HL-60 (cell line): ENCODE results near the gene USP17L20.
"Not testable (repeated sequence)": the region's sequence is repeated elsewhere in the genome, so short reads cannot be mapped to it uniquely, and the experiment has no call there.

Source experiments
- DNase-seq, 2 experiments: peaks; one replicate each; pipeline ENCODE4 v3.0.0-alpha.2; 2010 to 2020; ENCODE audit warnings: low read depth in 1 of 2, low spot score in 1 of 2
- H3K27ac ChIP-seq: fragments of 250-450 bp; sonication (Bioruptor Pico); replicated peaks from 2 replicates; pipeline ENCODE4 v1.5.1; 2020; ENCODE audit warnings: mild to moderate bottlenecking, moderate library complexity
- H3K27me3 ChIP-seq: fragments of 250-450 bp; sonication (Bioruptor Pico); 2 replicates; pipeline ENCODE4 v1.5.1; 2021; ENCODE audit warnings: mild to moderate bottlenecking, moderate library complexity; ENCODE audit not compliant: insufficient read depth, poor library complexity, severe bottlenecking
- H3K4me3 ChIP-seq: replicated peaks from 2 replicates; pipeline ENCODE4 v1.5.1; 2011; ENCODE audit warnings: mild to moderate bottlenecking, control low read depth, low read length; ENCODE audit not compliant: insufficient read depth
- long read RNA-seq: library from polyadenylated mRNA; unstranded; transcript quantifications from one replicate; pipeline ENCODE4 v2.0.0, GENCODE V29; 2020

Gene USP17L20
- long read RNA-seq = 0 reads

DNA sequence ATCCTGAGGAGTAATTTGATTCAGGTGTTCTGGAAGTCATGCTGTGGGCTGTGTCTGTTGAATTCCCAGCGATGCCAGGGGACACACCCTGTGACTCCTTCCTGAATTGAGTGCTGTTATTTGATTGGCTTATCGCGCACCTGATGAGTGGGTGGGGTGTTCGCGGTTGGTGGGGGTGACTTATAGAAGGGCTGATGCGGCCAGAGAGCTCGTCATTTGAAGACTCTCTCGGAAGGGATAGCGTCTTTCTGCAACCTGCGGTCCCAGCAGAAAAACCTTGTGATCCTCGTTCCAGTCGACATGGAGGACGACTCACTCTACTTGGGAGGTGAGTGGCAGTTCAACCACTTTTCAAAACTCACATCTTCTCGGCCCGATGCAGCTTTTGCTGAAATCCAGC lies at the start of gene USP17L20:
USP17L20 (plus strand) TSS at position 301 of the 400 bp plus-strand sequence; CDS start at position 301, 0 bp downstream.
- not testable (repeated sequence) for H3K4me3 ChIP-seq, H3K27me3 ChIP-seq, DNase-seq, H3K27ac ChIP-seq

- H3K27me3 ChIP-seq, H3K27ac ChIP-seq, DNase-seq, H3K4me3 ChIP-seq: not testable (repeated sequence)
Measured at GRCh38 chr4:9210357-9210756, 47.6 kb upstream of the USP17L20 start, which contains the start of gene USP17L10. Gene USP17L10, plus strand, starts transcription at chr4:9210657. Its CDS starts 0 bp downstream, at chr4:9210657.

GRCh38 chr4:9214701-9215100 lies 43.2 kb upstream of the USP17L20 start:
- not testable (repeated sequence) for H3K27ac ChIP-seq, H3K27me3 ChIP-seq, H3K4me3 ChIP-seq
- peak in 1 of 2 experiments; percentile 0 for DNase-seq

DNA sequence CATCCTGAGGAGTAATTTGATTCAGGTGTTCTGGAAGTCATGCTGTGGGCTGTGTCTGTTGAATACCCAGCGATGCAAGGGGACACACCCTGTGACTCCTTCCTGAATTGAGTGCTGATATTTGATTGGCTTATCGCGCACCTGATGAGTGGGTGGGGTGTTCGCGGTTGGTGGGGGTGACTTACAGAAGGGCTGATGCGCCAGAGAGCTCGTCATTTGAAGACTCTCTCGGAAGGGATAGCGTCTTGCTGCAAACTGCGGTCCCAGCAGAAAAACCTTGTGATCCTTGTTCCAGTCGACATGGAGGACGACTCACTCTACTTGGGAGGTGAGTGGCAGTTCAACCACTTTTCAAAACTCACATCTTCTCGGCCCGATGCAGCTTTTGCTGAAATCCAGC lies 42.8 kb upstream of the USP17L20 start, which contains the start of gene USP17L11:
USP17L11 (plus strand) TSS at position 301 of the 400 bp plus-strand sequence; CDS start at position 301, 0 bp downstream.
- not testable (repeated sequence) for H3K27me3 ChIP-seq, H3K27ac ChIP-seq, DNase-seq, H3K4me3 ChIP-seq

GRCh38 chr4:9219852-9220251 lies 38.1 kb upstream of the USP17L20 start, which contains the start of gene USP17L12:
Gene USP17L12, plus strand, starts transcription at chr4:9220152. Its CDS starts 0 bp downstream, at chr4:9220152.
- DNase-seq, H3K4me3 ChIP-seq, H3K27ac ChIP-seq, H3K27me3 ChIP-seq: not testable (repeated sequence)

GRCh38 chr4:9224596-9224995 lies 33.3 kb upstream of the USP17L20 start, which contains the start of gene USP17L13:
Gene USP17L13, plus strand, starts transcription at chr4:9224896. Its CDS starts 0 bp downstream, at chr4:9224896.
- H3K27me3 ChIP-seq, H3K27ac ChIP-seq, DNase-seq, H3K4me3 ChIP-seq: not testable (repeated sequence)

- not testable (repeated sequence) for H3K27me3 ChIP-seq, H3K27ac ChIP-seq, H3K4me3 ChIP-seq
- DNase-seq = peak in 1 of 2 experiments; percentile 0
Measured at GRCh38 chr4:9230249-9230648, 27.7 kb upstream of the USP17L20 start.

GRCh38 chr4:9234085-9234484 lies 23.8 kb upstream of the USP17L20 start, which contains the start of gene USP17L15:
Gene USP17L15, plus strand, starts transcription at chr4:9234385. Its CDS starts 0 bp downstream, at chr4:9234385.
- not testable (repeated sequence) for DNase-seq, H3K27me3 ChIP-seq, H3K4me3 ChIP-seq, H3K27ac ChIP-seq

DNA sequence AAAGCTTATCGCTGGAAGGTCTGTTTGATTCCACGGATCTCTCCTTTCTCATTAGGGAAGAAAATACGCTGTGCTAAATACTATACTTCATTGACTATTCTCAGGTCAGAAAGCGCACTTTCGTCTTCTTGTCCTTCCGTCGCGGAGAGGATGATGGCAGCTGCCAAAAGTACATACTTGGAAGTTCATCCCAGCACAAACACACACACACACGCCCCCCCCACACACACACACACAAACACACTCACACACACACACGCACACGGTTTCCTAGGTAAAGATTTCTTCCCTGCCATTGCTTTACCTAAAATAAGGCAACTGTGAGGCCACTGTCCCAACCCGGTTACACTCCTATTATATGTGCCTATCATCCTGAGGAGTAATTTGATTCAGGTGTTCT lies 19.5 kb upstream of the USP17L20 start:
- not testable (repeated sequence) for H3K4me3 ChIP-seq, H3K27me3 ChIP-seq, H3K27ac ChIP-seq
- DNase-seq = peak in 1 of 2 experiments; percentile 0

- not testable (repeated sequence) for H3K27me3 ChIP-seq, H3K27ac ChIP-seq, DNase-seq, H3K4me3 ChIP-seq
Measured at GRCh38 chr4:9243579-9243978, 14.3 kb upstream of the USP17L20 start, which contains the start of gene USP17L17. Gene USP17L17, plus strand, starts transcription at chr4:9243879. Its CDS starts 0 bp downstream, at chr4:9243879.

- H3K27me3 ChIP-seq, H3K4me3 ChIP-seq, H3K27ac ChIP-seq: not testable (repeated sequence)
- peak in 1 of 2 experiments; percentile 0 for DNase-seq
Measured at GRCh38 chr4:9247953-9248680, 9.8 kb upstream of the USP17L20 start, which contains the start of gene USP17L18. Gene USP17L18, plus strand, starts transcription at chr4:9248630. Its CDS starts 0 bp downstream, at chr4:9248630.

DNA sequence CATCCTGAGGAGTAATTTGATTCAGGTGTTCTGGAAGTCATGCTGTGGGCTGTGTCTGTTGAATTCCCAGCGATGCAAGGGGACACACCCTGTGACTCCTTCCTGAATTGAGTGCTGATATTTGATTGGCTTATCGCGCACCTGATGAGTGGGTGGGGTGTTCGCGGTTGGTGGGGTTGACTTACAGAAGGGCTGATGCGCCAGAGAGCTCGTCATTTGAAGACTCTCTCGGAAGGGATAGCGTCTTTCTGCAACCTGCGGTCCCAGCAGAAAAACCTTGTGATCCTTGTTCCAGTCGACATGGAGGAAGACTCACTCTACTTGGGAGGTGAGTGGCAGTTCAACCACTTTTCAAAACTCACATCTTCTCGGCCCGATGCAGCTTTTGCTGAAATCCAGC lies 4.8 kb upstream of the USP17L20 start, which contains the start of gene USP17L19:
USP17L19 (plus strand) TSS at position 301 of the 400 bp plus-strand sequence; CDS start at position 301, 0 bp downstream.
- H3K4me3 ChIP-seq = not testable (repeated sequence)

GRCh38 chr4:9262572-9262971 lies 4.6 kb downstream of the USP17L20 start, which contains the start of gene USP17L21:
Gene USP17L21, plus strand, starts transcription at chr4:9262872. Its CDS starts 0 bp downstream, at chr4:9262872.
- not testable (repeated sequence) for H3K4me3 ChIP-seq, H3K27ac ChIP-seq, DNase-seq, H3K27me3 ChIP-seq

More for the DNA sequence above, 4.8 kb upstream of the USP17L20 start, which contains the start of gene USP17L19:
- H3K27ac ChIP-seq, H3K27me3 ChIP-seq, DNase-seq: not testable (repeated sequence)

- not testable (repeated sequence) for H3K27me3 ChIP-seq, DNase-seq, H3K4me3 ChIP-seq, H3K27ac ChIP-seq
Measured at GRCh38 chr4:9267319-9267718, 9.4 kb downstream of the USP17L20 start, which contains the start of gene USP17L22. Gene USP17L22, plus strand, starts transcription at chr4:9267619. Its CDS starts 0 bp downstream, at chr4:9267619.
